ENCODE results near the gene ZDHHC13.

ZDHHC13 gene

GRCh38 chr11:19164881-19165280 is 47.9 kb downstream of the ZDHHC13 start:
- no peak for DNase-seq (ENCODE audit: low read depth in 2 of 2)

- DNase-seq (ENCODE audit: low read depth in 2 of 2), result no peak
Observed at GRCh38 chr11:19168090-19168489, 51.1 kb downstream of the ZDHHC13 start.

- no peak for DNase-seq (ENCODE audit: low read depth in 2 of 2)
Observed at GRCh38 chr11:19173004-19173689, 56.2 kb downstream of the ZDHHC13 start.

GRCh38 chr11:19173964-19174638 is 57.1 kb downstream of the ZDHHC13 start:
- no peak for DNase-seq (ENCODE audit: low read depth in 2 of 2)

- DNase-seq (ENCODE audit: low read depth in 2 of 2), result no peak
Observed at GRCh38 chr11:19176629-19177186, 59.7 kb downstream of the ZDHHC13 start.

GRCh38 chr11:19181531-19182261 is 64.7 kb downstream of the ZDHHC13 start:
- no peak for DNase-seq (ENCODE audit: low read depth in 2 of 2)

GRCh38 chr11:19183646-19184045 is 66.7 kb downstream of the ZDHHC13 start:
- DNase-seq (ENCODE audit: low read depth in 2 of 2), result no peak

GRCh38 chr11:19185036-19185435 is 68.1 kb downstream of the ZDHHC13 start:
- no peak for DNase-seq (ENCODE audit: low read depth in 2 of 2)

- DNase-seq (ENCODE audit: low read depth in 2 of 2), result no peak
Observed at GRCh38 chr11:19185516-19186052, 68.6 kb downstream of the ZDHHC13 start.

- DNase-seq (ENCODE audit: low read depth in 2 of 2), result no peak
Observed at GRCh38 chr11:19187114-19187832, 70.3 kb downstream of the ZDHHC13 start.

GRCh38 chr11:19187833-19188258 is 70.9 kb downstream of the ZDHHC13 start:
- DNase-seq (ENCODE audit: low read depth in 2 of 2), result no peak

- no peak for DNase-seq (ENCODE audit: low read depth in 2 of 2)
Observed at GRCh38 chr11:19191530-19192169, 74.7 kb downstream of the ZDHHC13 start.

GRCh38 chr11:19193916-19194315 is 76.9 kb downstream of the ZDHHC13 start:
- DNase-seq (ENCODE audit: low read depth in 2 of 2), result no peak

GRCh38 chr11:19194620-19195308 is 77.8 kb downstream of the ZDHHC13 start:
- DNase-seq (ENCODE audit: low read depth in 2 of 2), result no peak

- no peak for DNase-seq (ENCODE audit: low read depth in 2 of 2)
Observed at GRCh38 chr11:19196432-19196831, 79.5 kb downstream of the ZDHHC13 start.

- DNase-seq (ENCODE audit: low read depth in 2 of 2), result no peak
Observed at GRCh38 chr11:19199048-19199447, 82.1 kb downstream of the ZDHHC13 start.

GRCh38 chr11:19199771-19200170 is 82.8 kb downstream of the ZDHHC13 start:
- DNase-seq (ENCODE audit: low read depth in 2 of 2), result no peak

- no peak for DNase-seq (ENCODE audit: low read depth in 2 of 2)
Observed at GRCh38 chr11:19200410-19201201, 83.6 kb downstream of the ZDHHC13 start.

GRCh38 chr11:19201737-19202605 is 85.0 kb downstream of the ZDHHC13 start, which contains the start of gene CSRP3:
TSS of gene CSRP3 (minus strand) at chr11:19201983. CDS start at chr11:19192448, 9,535 bp downstream.
- DNase-seq (ENCODE audit: low read depth in 2 of 2), result no peak
